VCaP (cell line): ENCODE measurements around the gene CENPB.

Experiments used
- H3K27ac ChIP-seq: fragments of 450-650 bp; 2 replicates; pipeline ENCODE4 v1.5.1; 2017
- TF ChIP-seq, protein P1 (sequence below): fragments of 450-650 bp; conservative IDR thresholded peaks from 2 replicates; pipeline ENCODE4 v1.5.1; 2017; ENCODE audit warnings: mild to moderate bottlenecking, moderate library complexity

CENPB gene

DNA sequence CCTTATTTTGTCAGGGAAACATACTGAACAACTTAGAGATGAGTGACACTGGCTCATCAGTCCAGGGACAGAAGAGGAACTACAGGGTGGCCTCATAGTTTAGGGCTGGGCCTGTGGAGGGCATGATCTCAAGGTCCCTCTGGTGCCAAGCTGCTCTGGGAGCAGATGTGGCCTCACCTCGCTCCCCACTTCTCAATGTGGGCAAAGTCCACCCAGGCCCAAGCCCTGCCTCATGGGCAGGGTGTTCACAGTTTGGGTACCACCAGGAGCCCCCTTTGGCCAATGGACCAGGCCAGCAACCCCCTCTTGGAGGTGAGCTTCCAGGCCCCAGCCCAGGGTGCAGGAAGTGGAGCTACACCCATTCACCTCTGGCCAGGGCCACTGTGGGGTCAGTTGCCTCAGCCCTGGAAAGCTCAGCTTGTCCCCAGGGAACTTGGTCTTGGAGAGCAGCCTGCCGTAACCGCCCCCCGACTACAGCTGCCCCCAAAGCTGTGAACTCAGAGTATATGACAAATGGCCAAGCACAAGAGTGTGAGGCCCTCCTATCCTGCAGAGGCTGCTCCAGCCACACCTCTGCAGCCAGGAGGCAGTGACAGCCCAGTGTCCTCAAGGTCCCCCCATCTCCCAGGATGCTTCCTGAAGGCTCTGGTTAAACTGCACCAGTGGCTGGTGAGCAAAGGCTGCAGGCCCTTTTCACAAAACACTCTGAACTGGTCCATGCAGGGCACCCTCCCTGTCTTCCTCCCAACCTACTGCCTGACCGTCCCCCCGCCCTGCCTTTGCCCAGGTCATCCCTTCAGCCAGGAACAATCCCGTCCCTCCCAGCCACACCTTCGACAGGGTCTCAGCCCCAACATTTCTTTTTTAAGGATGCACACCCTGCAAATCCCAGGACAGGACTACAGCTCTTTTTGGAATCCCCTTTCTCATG, 22.6 kb downstream of the CENPB start:
- no peak overlapping the region for H3K27ac ChIP-seq
- TF ChIP-seq, protein P1, sequence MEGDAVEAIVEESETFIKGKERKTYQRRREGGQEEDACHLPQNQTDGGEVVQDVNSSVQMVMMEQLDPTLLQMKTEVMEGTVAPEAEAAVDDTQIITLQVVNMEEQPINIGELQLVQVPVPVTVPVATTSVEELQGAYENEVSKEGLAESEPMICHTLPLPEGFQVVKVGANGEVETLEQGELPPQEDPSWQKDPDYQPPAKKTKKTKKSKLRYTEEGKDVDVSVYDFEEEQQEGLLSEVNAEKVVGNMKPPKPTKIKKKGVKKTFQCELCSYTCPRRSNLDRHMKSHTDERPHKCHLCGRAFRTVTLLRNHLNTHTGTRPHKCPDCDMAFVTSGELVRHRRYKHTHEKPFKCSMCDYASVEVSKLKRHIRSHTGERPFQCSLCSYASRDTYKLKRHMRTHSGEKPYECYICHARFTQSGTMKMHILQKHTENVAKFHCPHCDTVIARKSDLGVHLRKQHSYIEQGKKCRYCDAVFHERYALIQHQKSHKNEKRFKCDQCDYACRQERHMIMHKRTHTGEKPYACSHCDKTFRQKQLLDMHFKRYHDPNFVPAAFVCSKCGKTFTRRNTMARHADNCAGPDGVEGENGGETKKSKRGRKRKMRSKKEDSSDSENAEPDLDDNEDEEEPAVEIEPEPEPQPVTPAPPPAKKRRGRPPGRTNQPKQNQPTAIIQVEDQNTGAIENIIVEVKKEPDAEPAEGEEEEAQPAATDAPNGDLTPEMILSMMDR = no peak

DNA sequence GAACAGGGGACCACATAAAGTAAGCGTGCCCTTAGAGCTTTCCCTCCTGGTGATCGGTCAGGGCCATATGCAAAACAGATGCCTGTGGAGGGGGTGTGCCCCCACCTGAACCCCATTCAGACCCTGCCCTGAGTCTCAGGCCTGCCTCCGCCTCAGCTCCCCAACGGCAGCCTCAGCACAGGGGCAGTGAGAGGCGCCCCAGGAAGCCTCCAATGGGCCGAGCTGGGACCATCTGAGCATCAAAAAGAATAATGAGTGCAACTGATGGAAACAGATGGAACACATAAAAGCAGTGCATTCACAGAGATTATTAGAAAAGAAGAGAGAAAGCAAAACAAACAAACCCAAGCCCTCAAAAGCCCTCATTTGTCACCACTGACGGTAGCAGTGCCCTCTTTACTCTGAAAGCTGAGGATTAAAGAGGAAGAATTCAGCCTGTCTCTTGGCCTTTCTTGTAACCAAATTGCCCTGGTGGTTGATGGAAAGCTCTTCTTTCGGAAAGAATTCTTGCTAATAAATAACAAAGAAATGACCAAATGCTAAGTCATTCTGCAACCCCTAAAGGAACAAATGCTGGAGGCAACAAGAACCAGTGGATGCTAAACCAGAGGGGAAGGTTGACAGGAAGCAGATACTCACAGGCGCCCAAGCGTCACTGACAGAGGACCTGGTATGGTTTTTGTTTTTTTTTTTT, 25.7 kb downstream of the CENPB start:
- no peak overlapping the region for H3K27ac ChIP-seq
- TF ChIP-seq, protein P1 = no peak

DNA sequence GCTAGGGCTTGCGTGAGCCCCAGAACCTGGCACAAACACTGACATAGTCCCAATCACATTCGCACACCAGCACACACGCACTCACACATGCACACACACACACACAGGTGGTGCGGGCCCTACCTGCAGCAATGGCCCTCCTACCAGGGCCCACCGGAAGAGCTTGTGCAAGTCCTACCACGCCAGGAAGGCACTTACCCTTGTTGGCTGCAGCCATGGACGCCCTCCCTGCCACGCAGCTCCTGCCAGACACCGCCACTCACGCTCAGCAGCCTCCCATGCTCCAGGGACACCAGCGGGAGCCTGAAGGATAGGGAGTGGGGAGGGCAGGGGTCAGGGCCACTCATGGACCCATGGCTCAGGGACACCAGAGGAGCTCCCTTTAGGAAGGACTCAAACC, 26.7 kb downstream of the CENPB start:
- TF ChIP-seq, protein P1 = no peak
- H3K27ac ChIP-seq = no peak overlapping the region

DNA sequence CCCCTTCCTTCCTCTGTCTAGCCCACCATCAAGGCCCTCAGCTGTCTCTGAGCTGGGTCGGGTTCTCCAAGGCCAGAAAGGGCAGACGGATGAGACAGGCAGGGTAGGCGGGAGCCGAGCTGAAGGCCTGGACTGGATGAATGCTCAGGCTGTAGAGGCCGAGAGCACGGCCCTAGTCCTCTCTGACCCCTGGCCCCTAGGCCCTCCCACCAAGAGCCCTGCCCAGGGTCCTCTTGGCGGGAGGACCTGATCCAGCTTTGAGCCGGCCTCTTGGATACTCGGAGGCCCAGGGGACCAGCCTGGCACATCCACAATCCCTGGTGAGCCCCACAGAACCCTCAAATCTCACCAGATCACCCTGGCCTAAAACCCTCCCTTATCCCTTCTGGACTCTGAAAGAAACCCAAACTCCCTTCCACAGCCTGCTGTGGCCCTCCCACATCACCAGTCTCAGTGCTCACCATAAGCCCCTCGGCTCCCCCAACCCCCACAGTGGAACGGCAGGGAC, 27.2 kb downstream of the CENPB start:
- TF ChIP-seq, protein P1 = no peak
- H3K27ac ChIP-seq = no peak overlapping the region

DNA sequence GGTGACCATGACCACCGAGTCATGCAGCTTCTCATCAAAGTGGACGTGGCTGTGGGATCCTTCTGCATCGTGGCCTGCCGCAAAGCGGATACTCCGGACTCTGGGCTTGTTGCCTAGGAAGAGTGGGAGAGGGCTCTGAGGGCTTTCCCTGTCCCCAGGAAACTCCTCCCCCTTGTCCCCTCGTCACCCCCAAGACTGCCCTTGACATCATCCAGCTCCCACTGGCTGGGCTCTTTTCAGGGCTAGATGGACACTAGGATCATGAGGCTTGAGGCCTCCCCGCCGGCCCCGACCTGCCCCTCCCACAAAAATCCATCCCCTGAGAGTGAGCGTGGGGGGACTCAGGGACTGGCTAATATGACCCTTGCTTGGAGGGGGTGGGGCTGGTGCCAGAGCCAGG, 28.0 kb downstream of the CENPB start:
- TF ChIP-seq, protein P1 = no peak
- no peak overlapping the region for H3K27ac ChIP-seq

DNA sequence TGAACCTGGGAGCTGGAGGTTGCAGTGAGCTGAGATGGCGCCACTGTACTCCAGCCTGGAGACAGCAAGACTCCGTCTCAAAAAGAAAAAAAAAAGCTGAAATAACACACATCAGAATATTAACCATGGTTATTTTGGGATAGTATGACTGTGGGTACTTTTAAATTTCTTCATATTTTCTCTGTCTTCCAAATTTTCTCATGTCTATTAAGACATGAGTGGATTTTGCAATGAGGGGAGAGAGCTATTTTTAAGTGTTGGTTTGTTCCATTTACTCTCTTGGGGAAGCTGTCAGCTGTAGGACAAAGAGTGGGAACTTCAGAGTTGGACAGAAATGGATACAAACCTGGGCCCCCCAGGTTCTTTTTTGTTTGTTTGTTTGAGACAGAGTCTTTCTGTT, 29.3 kb downstream of the CENPB start:
- TF ChIP-seq, protein P1 = no peak
- no peak overlapping the region for H3K27ac ChIP-seq

DNA sequence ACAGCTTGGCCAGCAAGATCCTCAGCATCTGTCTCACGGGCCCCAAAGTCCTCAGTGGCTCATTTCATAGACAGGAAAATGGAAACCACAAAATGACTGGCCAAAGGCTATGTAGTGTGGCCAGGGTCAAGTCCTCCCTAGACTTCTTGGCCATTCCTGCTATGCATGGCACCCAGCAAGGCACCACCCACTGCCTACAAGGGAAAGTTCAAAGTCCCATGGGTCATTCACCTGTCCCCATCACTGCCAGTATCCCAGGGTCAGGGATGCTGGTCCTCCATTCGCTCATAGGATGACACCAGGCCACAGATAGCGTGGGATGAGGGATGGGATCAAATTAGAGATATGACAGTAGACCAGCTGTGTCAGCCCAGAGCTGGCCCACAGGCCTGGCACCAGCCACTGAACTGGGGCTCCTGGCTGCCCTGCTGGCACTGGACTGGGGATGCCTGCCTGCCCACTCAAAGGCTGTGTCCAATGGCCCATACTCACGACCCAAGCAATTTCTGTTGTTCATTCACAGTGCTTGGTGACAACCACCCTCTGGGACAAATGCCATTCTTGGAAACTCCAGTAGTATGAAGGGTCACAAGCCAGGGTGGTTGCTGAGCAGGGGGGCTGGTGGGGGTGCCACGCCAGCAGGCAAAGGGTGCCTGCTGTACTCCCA, 30.6 kb downstream of the CENPB start:
- TF ChIP-seq, protein P1 = no peak
- no peak overlapping the region for H3K27ac ChIP-seq
